ENCODE data around the gene TRAF3IP1. TPM values are rescaled to one million over a fixed set of nuclear protein-coding genes. Genes with fewer than 3 reads are reported as not detected.

The TRAF3IP1 gene
- total and polyA plus RNA-seq, 2 of the 13 experiments (the other 11 are each of a cell fraction or from before 2014, with no cell fraction given), result 4.1 to 12.9 TPM

DNA sequence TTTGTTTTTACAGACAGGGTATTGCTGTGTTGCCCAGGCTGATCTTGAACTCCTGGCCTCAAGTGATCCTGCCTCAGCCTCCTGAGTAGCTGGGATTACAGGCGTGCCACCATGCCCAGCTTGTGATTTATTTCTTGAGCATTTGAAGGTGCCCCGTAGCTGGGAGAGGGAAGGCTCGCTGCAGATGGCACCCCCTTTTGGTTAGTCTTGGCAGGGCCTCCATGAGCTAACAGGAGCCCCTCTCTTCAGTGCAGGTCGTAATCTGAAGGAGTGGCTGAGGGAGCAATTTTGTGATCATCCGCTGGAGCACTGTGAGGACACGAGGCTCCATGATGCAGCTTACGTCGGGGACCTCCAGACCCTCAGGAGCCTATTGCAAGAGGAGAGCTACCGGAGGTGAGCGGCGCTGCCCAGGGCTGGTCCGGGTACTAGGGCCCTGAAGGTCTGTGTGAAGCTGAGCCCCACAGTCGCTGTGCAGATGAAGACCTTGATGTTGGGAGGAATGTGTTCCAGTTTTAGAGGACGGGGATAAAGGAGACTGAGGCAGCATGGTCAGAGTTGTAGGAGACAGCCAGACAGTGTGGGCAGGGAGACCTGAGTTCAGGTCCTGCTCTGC is 113.1 kb downstream of the TRAF3IP1 start:
- Histone ChIP-seq H2AFZ (ENCODE audit: low read length) (no peak overlapping the region), H3K9me3 (ENCODE audit: low read length) (no peaks in the 10 kb centered on the region), H3K9ac (ENCODE audit: insufficient read depth, low read depth, low read length) (no peak overlapping the region), H3K4me1 (ENCODE audit: insufficient read depth, low read length) (peaks cover 69% of the 10 kb centered on the region), H3K36me3 (replicated peaks in 1 of 2; ENCODE audit: control insufficient read depth in 1 of 2, insufficient read depth in 2 of 2, low read length in 2 of 2) (peaks cover 30 to 58% of the 10 kb centered on the region in 2 experiments), H3K27ac (ENCODE audit: extremely low read length, insufficient read depth, low read length) (peak overlapping the region; percentile 65), H4K20me1 (ENCODE audit: insufficient read depth, low read length) (peaks cover 18% of the 10 kb centered on the region), H3K4me2 (ENCODE audit: low read depth, low read length) (no peak overlapping the region; the same call in 1 of the 2 replicates), H3K79me2 (ENCODE audit: insufficient read depth, low read length) (peaks cover 89% of the 10 kb centered on the region), H3K4me3 (replicated peaks in 1 of 3; ENCODE audit: insufficient read depth in 1 of 3, low read depth in 2 of 3, low read length in 3 of 3) (no peak overlapping the region), H3K27me3 (ENCODE audit: control insufficient read depth in 1 of 2, insufficient read depth in 2 of 2, low read length in 2 of 2) (no peaks in the 10 kb centered on the region)
- TF ChIP-seq, protein P1, sequence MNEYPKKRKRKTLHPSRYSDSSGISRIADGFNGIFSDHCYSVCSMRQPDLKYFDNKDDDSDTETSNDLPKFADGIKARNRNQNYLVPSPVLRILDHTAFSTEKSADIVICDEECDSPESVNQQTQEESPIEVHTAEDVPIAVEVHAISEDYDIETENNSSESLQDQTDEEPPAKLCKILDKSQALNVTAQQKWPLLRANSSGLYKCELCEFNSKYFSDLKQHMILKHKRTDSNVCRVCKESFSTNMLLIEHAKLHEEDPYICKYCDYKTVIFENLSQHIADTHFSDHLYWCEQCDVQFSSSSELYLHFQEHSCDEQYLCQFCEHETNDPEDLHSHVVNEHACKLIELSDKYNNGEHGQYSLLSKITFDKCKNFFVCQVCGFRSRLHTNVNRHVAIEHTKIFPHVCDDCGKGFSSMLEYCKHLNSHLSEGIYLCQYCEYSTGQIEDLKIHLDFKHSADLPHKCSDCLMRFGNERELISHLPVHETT (CRISPR knock-in tag; conservative IDR thresholded peaks at IDR 0.05), result no peak
- TF ChIP-seq, protein P2, sequence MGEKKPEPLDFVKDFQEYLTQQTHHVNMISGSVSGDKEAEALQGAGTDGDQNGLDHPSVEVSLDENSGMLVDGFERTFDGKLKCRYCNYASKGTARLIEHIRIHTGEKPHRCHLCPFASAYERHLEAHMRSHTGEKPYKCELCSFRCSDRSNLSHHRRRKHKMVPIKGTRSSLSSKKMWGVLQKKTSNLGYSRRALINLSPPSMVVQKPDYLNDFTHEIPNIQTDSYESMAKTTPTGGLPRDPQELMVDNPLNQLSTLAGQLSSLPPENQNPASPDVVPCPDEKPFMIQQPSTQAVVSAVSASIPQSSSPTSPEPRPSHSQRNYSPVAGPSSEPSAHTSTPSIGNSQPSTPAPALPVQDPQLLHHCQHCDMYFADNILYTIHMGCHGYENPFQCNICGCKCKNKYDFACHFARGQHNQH (CRISPR knock-in tag; IDR thresholded peaks at IDR 0.05), result no peak
- TF ChIP-seq, protein P3, sequence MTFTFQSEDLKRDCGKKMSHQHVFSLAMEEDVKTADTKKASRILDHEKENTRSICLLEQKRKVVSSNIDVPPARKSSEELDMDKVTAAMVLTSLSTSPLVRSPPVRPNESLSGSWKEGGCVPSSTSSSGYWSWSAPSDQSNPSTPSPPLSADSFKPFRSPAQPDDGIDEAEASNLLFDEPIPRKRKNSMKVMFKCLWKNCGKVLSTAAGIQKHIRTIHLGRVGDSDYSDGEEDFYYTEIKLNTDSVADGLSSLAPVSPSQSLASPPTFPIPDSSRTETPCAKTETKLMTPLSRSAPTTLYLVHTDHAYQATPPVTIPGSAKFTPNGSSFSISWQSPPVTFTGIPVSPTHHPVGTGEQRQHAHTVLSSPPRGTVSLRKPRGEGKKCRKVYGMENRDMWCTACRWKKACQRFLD (CRISPR knock-in tag; IDR thresholded peaks at IDR 0.05; ENCODE audit: borderline replicate concordance), result no peak
- TF ChIP-seq ZNF839 (CRISPR knock-in tag; IDR thresholded peaks at IDR 0.05; ENCODE audit: borderline replicate concordance) (0 out of 2 replicates have a peak, but pooled peaks have one; percentile 21), GATAD2A (CRISPR knock-in tag; IDR thresholded peaks at IDR 0.05) (no peak), ZNF75D (CRISPR knock-in tag; IDR thresholded peaks at IDR 0.05; ENCODE audit: borderline replicate concordance) (0 out of 2 replicates have a peak, but pooled peaks have one; percentile 25), ZNF44 (CRISPR knock-in tag; IDR thresholded peaks at IDR 0.05) (no peak), GFI1 (CRISPR knock-in tag; IDR thresholded peaks at IDR 0.05; ENCODE audit: borderline replicate concordance) (peak; percentile 10; the same call in 1 of the 2 replicates), SP5 (CRISPR knock-in tag; IDR thresholded peaks at IDR 0.05; ENCODE audit: borderline replicate concordance, low read depth) (no peak), ZNF121 (CRISPR knock-in tag; IDR thresholded peaks at IDR 0.05) (peak; percentile 68; the same call in 1 of the 2 replicates)
- TF ChIP-seq, protein P4, sequence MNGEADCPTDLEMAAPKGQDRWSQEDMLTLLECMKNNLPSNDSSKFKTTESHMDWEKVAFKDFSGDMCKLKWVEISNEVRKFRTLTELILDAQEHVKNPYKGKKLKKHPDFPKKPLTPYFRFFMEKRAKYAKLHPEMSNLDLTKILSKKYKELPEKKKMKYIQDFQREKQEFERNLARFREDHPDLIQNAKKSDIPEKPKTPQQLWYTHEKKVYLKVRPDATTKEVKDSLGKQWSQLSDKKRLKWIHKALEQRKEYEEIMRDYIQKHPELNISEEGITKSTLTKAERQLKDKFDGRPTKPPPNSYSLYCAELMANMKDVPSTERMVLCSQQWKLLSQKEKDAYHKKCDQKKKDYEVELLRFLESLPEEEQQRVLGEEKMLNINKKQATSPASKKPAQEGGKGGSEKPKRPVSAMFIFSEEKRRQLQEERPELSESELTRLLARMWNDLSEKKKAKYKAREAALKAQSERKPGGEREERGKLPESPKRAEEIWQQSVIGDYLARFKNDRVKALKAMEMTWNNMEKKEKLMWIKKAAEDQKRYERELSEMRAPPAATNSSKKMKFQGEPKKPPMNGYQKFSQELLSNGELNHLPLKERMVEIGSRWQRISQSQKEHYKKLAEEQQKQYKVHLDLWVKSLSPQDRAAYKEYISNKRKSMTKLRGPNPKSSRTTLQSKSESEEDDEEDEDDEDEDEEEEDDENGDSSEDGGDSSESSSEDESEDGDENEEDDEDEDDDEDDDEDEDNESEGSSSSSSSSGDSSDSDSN (CRISPR knock-in tag; IDR thresholded peaks at IDR 0.05), result 0 out of 2 replicates have a peak, but pooled peaks have one; percentile 15
- TF ChIP-seq, protein P5, sequence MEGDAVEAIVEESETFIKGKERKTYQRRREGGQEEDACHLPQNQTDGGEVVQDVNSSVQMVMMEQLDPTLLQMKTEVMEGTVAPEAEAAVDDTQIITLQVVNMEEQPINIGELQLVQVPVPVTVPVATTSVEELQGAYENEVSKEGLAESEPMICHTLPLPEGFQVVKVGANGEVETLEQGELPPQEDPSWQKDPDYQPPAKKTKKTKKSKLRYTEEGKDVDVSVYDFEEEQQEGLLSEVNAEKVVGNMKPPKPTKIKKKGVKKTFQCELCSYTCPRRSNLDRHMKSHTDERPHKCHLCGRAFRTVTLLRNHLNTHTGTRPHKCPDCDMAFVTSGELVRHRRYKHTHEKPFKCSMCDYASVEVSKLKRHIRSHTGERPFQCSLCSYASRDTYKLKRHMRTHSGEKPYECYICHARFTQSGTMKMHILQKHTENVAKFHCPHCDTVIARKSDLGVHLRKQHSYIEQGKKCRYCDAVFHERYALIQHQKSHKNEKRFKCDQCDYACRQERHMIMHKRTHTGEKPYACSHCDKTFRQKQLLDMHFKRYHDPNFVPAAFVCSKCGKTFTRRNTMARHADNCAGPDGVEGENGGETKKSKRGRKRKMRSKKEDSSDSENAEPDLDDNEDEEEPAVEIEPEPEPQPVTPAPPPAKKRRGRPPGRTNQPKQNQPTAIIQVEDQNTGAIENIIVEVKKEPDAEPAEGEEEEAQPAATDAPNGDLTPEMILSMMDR (CRISPR knock-in tag; IDR thresholded peaks at IDR 0.05), result peak; percentile 22; the same call in 1 of the 2 replicates
- intact Hi-C loops (cut with micrococcal nuclease; ENCODE audit: unreplicated experiment) (no loop called here), in situ Hi-C loops (cut with HindIII; ENCODE audit: extremely low pct_ligation_motif_present, low pct_unique_long_range_greater_than_20kb) (no loop called here)
- no TSS peak for BruUV-seq (replicated peaks)
- ChIA-PET POLR2A (no interaction called here), CTCF (ENCODE audit: low intra/inter-chr PET ratio, low total read pairs) (no interaction called here)
- ATAC-seq (no peak), FAIRE-seq (no peak), DNase-seq (ENCODE audit: low spot score) (no peak)
- WGBS (ENCODE audit: low lambda C conversion rate), result 97% methylated on average over 14 of the region's 14 CpGs
